HUES64 (cell line): Measurements from ENCODE around the gene TCERG1L.

ENCODE experiments used
- H3K27ac ChIP-seq: 2 replicates; pipeline ENCODE4 v1.7.0; 2013; ENCODE audit warnings: low read depth, low read length, inconsistent platforms
- H3K27me3 ChIP-seq: 2 replicates; pipeline ENCODE4 v1.6.1; 2013; ENCODE audit warnings: mild to moderate bottlenecking, low read length; ENCODE audit not compliant: insufficient read depth
- H3K36me3 ChIP-seq: 2 replicates; pipeline ENCODE4 v1.6.1; 2013; ENCODE audit warnings: mild to moderate bottlenecking, low read length; ENCODE audit not compliant: insufficient read depth
- H3K4me1 ChIP-seq: 2 replicates; pipeline ENCODE4 v1.6.1; 2013; ENCODE audit warnings: mild to moderate bottlenecking, low read length, moderate library complexity; ENCODE audit not compliant: insufficient read depth
- H3K4me3 ChIP-seq: 2 replicates; pipeline ENCODE4 v1.5.1; 2013; ENCODE audit warnings: mild to moderate bottlenecking, low read length, moderate library complexity
- H3K9ac ChIP-seq: 2 replicates; pipeline ENCODE4 v1.6.1; 2013; ENCODE audit warnings: mild to moderate bottlenecking, low read depth, low read length
- H3K9me3 ChIP-seq: 2 replicates; pipeline ENCODE4 v1.6.1; 2013; ENCODE audit warnings: low read depth, low read length; ENCODE audit not compliant: insufficient read depth
- WGBS: fragments of 150-250, 120-280 bp; methylation state at CpG from one replicate; pipeline ENCODE4 v1.1.7; 2013; ENCODE audit warnings: missing lambda C conversion rate; 5-methylcytosine and 5-hydroxymethylcytosine counted together

TCERG1L gene

DNA sequence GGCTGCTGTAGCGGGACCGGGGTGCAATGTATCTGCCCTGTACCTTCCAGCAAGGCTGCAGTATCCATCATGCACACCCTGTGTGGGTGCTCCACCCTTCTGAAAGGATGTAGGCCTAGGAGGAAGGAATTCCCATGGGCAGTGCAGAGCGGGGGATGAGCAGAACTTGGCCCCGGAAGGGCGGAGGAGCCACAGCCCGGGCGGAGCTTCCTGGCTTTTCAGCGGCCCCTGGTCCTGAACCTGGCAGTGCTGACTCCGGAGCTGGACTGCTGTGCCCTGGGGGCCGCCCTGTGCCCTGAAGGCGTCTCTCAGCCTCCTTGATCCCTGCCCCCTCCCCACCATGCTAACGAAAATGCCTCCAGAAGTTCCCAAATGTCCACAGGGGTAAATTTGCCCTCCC, 175.8 kb downstream of the TCERG1L start:
- 93% methylated on average over 12 of the region's 12 CpGs for WGBS
- Histone ChIP-seq H3K4me3 (no peak overlapping the region), H3K9ac (no peak overlapping the region), H3K9me3 (no peaks in the 10 kb centered on the region), H3K36me3 (no peaks in the 10 kb centered on the region), H3K4me1 (no peaks in the 10 kb centered on the region; the same call in 1 of the 2 replicates), H3K27ac (no peak overlapping the region), H3K27me3 (no peaks in the 10 kb centered on the region)

DNA sequence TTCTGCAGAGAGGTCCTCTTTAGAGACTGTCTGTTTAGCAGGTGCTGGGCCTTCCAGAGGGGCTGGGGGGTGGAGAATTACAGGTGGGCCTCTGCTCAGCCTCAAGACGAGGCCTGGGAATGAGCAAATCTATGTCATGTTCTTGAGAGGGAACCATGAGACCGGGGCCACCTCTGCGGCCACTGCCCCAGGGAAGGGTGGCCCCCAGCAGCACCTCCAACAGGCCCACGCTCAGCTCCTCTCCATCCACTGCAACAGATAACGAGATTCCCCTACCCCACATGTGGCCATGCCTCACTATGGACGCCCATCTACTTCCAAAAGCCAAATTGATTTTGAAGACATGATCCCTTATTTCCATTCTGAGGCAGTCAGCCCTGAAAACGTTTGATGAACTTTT, 176.9 kb downstream of the TCERG1L start:
- H3K36me3 ChIP-seq: no peaks in the 10 kb centered on the region
- no peak overlapping the region for H3K4me3 ChIP-seq
- no peak overlapping the region for H3K9ac ChIP-seq
- 89% methylated on average over 7 of the region's 7 CpGs for WGBS
- H3K9me3 ChIP-seq: no peaks in the 10 kb centered on the region
- no peak overlapping the region for H3K27ac ChIP-seq
- no peaks in the 10 kb centered on the region; the same call in 1 of the 2 replicates for H3K4me1 ChIP-seq
- H3K27me3 ChIP-seq: no peaks in the 10 kb centered on the region

DNA sequence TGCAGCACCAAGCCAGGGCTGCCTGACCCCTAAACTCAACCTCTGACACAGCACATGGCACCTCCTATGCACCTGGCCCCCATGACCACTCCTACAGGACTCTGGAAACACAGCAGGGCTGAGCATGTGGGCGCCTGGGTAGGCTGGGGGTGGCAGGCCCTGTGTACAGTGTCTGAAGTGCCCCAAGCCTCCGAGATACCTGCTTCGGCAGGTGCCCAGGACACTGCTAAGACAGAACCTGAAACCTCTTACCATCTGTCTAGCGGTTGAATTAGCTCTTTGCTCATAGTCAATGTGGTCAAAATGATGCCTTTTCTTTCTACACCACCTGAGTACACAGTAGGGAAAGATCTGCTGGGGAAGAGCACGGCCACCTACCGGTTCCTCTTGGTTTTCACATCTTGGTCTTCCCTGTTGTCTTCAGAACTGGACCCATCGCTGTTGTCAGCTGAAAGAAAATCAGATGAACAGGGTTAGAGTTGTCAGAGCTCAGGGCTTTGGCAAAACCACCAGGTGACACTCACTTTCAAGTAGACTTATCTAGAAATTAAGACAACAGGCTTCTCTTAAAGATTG, 177.4 kb downstream of the TCERG1L start:
- H3K36me3 ChIP-seq: no peaks in the 10 kb centered on the region
- no peak overlapping the region for H3K27ac ChIP-seq
- H3K9ac ChIP-seq: no peak overlapping the region
- 92% methylated on average over 7 of the region's 7 CpGs for whole genome bisulfite sequencing
- H3K4me1 ChIP-seq: no peaks in the 10 kb centered on the region; the same call in 1 of the 2 replicates
- H3K9me3 ChIP-seq: no peaks in the 10 kb centered on the region
- H3K4me3 ChIP-seq: no peak overlapping the region
- no peaks in the 10 kb centered on the region for H3K27me3 ChIP-seq

DNA sequence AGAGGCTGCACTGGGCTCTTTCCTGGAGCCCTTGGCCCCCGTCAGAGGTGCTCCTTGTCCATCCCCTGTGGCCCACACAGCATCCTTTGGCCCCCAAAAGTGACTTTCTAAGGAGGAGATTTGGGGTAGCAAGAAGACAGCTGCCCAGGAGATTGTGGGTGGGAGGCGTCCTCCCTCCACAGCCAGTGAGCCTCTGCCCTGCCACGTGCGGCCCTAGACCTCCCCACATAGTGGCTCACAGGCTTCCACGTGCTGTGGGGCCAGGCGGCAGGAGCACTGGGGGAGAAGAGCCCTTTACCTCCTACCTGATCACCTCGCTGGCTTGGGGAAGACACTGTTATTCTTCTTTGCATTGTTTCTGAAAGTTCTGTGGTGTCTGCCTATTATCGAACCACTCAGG, 178.8 kb downstream of the TCERG1L start:
- no peak overlapping the region for H3K9ac ChIP-seq
- H3K4me1 ChIP-seq: no peaks in the 10 kb centered on the region; the same call in 1 of the 2 replicates
- 87% methylated on average over 8 of the region's 8 CpGs for WGBS
- no peak overlapping the region for H3K27ac ChIP-seq
- no peaks in the 10 kb centered on the region for H3K36me3 ChIP-seq
- H3K27me3 ChIP-seq: no peaks in the 10 kb centered on the region
- no peaks in the 10 kb centered on the region for H3K9me3 ChIP-seq
- H3K4me3 ChIP-seq: no peak overlapping the region

DNA sequence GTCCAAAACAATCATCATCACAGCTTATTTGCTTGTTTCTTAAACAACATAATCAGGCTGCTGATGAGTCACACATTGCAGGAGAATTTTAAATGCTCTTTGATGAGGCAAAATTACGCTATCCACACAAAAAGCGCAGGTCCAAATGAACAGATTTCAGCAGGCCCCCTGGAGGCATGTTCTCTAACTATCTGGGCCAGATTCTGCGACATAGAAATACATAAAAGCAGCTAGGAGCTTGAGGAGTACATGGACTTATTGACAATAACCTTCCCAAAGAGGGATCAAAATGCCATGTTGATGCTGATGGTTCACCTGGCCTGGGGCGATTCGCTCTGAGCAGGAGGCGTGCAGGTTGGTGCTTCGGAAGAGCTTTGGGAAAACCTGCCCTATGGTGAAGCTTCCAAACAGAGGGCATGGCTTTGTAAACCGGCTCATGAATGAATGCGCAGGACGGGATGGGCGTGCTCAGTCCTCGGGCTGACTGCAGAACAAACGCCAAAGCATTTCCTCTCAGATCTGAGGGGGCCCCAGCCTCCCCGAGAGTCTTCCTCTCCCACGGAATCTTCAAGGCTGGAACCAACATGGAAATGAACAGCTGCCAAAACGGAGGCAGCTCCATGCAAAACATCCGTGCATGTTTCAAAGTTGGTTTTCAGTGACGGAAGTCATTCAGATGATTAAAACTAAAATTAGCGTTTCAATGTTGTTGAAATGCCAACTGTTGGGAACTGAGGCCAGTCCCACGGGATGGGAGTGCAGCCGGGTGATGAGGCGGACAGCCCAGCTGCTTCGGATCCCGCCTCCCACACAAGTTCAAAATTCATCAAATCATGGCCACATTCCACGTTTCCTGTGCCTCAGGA, 179.6 kb downstream of the TCERG1L start:
- 90% methylated on average over 25 of the region's 25 CpGs for WGBS
- no peaks in the 10 kb centered on the region for H3K9me3 ChIP-seq
- no peak overlapping the region for H3K4me3 ChIP-seq
- H3K27ac ChIP-seq: no peak overlapping the region
- no peaks in the 10 kb centered on the region for H3K36me3 ChIP-seq
- H3K4me1 ChIP-seq: peaks cover 4% of the 10 kb centered on the region
- H3K27me3 ChIP-seq: no peaks in the 10 kb centered on the region
- H3K9ac ChIP-seq: no peak overlapping the region

DNA sequence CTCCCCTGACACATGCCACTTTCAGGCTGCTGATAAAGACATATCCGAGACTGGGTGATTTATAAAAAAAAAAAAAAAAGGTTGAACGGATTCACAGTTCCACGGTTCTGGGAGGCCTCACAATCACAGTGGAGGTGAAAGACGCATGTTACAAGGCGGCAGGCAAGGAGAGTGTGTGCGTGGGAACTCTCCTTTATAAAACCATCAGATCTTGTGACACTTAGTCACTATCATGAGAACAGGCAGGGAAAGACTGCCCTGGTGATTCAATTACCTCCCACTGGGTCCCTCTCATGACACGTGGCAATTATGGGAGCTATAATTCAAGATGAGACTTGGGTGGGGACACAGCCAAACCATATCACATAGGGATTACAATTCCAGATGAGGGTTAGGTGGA, 181.5 kb downstream of the TCERG1L start:
- Histone ChIP-seq H3K4me3 (no peak overlapping the region), H3K9me3 (no peaks in the 10 kb centered on the region), H3K27ac (no peak overlapping the region), H3K9ac (no peak overlapping the region), H3K4me1 (peaks cover 13% of the 10 kb centered on the region), H3K27me3 (no peaks in the 10 kb centered on the region), H3K36me3 (no peaks in the 10 kb centered on the region)
- WGBS: 96% methylated on average over 7 of the region's 7 CpGs

DNA sequence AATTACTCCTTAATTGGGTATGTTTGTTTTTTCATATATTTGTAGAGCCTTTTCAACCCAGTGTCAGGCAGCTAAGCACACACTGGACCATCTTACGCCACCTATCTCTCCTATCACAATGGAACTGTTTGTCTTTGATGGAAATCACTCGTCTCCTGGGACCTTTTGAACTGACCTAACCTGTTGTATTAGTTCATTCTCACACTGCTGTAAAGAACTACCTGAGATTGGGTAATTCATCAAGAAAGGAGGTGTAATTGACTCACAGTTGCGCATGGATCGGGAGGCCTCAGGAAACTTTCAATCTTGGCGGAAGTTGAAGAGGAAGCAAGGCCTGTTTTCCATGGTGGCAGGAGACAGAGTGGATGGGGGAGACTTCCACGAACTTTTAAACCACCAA, 182.0 kb downstream of the TCERG1L start:
- Histone ChIP-seq H3K9me3 (no peaks in the 10 kb centered on the region), H3K27me3 (no peaks in the 10 kb centered on the region), H3K9ac (no peak overlapping the region), H3K27ac (no peak overlapping the region), H3K4me3 (no peak overlapping the region), H3K36me3 (no peaks in the 10 kb centered on the region), H3K4me1 (peaks cover 13% of the 10 kb centered on the region)
- WGBS: 95% methylated on average over 6 of the region's 6 CpGs

DNA sequence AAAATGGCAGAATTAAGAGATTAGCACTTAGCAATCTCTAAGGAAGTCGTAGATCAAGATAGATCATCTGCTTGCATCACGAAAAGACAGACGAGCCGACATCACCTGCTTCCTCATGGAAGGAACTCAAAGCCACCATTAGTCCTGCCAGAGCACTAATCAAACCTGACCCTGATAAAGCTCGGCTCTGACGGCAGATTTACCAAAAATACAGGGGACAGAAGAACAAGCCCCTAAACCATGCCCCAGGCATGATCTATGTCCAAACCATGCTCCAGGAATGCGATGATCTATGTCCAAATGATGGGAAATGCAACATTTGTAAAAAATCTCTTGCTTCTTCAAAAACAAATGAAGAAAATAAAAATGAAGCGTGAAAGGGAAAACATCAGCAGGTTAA, 182.8 kb downstream of the TCERG1L start:
- H3K36me3 ChIP-seq: no peaks in the 10 kb centered on the region
- no peak overlapping the region for H3K4me3 ChIP-seq
- no peaks in the 10 kb centered on the region for H3K9me3 ChIP-seq
- peaks cover 13% of the 10 kb centered on the region for H3K4me1 ChIP-seq
- 94% methylated on average over 8 of the region's 8 CpGs for WGBS
- no peak overlapping the region for H3K27ac ChIP-seq
- no peak overlapping the region for H3K9ac ChIP-seq
- H3K27me3 ChIP-seq: no peaks in the 10 kb centered on the region

DNA sequence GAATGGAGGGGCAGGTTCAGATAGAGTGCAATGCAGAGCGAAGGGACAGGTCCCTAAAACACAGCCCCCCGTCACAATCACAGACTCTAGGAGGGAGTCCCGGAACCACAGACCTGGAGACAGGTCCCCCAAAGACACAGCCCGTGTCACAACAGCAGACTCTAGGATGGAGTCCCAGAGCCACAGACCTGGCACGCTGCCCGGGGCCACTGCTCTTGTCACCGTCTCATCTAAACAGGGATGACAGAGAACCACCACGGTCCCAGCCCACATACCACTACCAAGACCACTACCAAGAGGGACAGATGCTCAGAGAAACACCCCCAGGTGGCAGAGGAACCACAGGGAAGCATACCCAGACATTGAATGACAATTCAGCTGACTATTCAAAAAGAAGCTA, 183.9 kb downstream of the TCERG1L start:
- peaks cover 5% of the 10 kb centered on the region for H3K9me3 ChIP-seq
- H3K36me3 ChIP-seq: no peaks in the 10 kb centered on the region
- H3K27ac ChIP-seq: no peak overlapping the region
- WGBS: 90% methylated on average over 8 of the region's 8 CpGs
- no peak overlapping the region for H3K9ac ChIP-seq
- no peak overlapping the region for H3K4me3 ChIP-seq
- peaks cover 13% of the 10 kb centered on the region for H3K4me1 ChIP-seq
- no peaks in the 10 kb centered on the region for H3K27me3 ChIP-seq

DNA sequence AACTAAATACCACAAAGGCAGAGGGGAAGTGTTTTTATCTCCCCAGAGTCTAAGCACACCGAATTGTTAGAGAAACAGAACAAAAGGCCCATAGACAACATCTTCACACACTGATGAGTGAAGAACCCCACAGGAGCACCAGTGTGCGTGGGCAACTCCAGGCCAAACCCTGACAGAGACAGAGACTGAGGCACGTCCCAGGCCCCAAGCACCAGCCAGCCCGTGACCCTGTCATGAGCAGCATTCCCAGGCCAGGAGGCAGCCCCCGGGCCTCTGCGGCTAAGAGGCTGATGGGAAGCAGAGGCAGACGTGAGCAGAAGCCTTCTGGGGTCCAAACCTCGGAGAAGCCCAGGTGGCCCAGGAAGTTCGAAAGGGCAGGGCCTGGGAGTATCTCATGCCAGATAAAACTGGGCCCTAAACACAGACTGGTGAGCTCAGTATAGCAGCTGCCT, 184.4 kb downstream of the TCERG1L start:
- H3K36me3 ChIP-seq: no peaks in the 10 kb centered on the region
- H3K4me1 ChIP-seq: peaks cover 13% of the 10 kb centered on the region
- H3K27me3 ChIP-seq: no peaks in the 10 kb centered on the region
- H3K27ac ChIP-seq: no peak overlapping the region
- no peak overlapping the region for H3K9ac ChIP-seq
- H3K4me3 ChIP-seq: no peak overlapping the region
- H3K9me3 ChIP-seq: peaks cover 9% of the 10 kb centered on the region
- WGBS: 79% methylated on average over 9 of the region's 9 CpGs

DNA sequence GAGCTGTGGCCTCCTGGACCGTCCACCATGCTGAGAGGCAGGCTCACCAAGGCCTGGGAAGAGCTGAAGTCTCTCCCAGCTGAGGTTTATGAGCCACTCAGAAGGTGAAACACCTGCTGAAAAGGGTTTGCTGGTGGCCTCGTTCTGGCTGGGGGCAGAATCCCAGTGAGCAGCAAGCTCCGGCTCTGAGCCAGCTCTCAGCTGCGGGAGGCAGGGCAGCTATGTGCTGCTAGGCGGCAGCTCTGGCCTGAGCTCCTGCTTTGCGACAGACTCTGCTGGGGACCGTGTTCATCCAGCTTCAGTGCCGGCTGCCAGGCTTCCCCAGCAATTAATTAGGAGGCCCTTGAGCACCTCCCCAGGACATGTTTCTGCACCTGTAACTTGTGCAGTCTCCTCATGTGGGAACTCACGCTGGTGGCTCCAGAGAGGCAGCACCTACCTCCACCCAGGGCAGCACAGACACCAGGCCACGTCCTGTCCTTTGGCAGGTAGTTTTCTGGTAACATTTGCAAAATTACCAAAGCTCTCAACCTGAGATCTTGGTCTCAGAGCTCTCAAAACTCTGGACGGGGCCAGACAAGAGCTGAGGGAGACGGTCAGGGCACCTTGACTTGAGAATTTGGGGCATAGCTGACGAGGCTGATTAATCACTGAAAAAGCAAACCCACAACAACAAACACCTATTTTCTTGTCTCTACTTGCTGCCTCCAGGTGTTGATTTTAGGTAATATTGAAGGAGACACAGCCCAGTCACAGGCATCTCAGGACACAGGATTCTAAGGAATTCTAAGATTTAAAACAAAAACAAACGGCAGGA, 185.0 kb downstream of the TCERG1L start:
- Histone ChIP-seq H3K4me3 (no peak overlapping the region), H3K9me3 (peaks cover 11% of the 10 kb centered on the region), H3K36me3 (no peaks in the 10 kb centered on the region), H3K27ac (peak overlapping the region; percentile 72), H3K9ac (no peak overlapping the region), H3K4me1 (peaks cover 13% of the 10 kb centered on the region), H3K27me3 (no peaks in the 10 kb centered on the region)
- 81% methylated on average over 13 of the region's 14 CpGs for WGBS
